ENCODE data around the gene EFCC1. TPM values are rescaled to one million over a fixed set of nuclear protein-coding genes. Genes with fewer than 3 reads are reported as not detected.

EFCC1 gene
- total and polyA plus RNA-seq, 2 of the 8 experiments (the other 6 are each of a cell fraction or from before 2014, with no cell fraction given) = 0.14 to 0.37 TPM

DNA sequence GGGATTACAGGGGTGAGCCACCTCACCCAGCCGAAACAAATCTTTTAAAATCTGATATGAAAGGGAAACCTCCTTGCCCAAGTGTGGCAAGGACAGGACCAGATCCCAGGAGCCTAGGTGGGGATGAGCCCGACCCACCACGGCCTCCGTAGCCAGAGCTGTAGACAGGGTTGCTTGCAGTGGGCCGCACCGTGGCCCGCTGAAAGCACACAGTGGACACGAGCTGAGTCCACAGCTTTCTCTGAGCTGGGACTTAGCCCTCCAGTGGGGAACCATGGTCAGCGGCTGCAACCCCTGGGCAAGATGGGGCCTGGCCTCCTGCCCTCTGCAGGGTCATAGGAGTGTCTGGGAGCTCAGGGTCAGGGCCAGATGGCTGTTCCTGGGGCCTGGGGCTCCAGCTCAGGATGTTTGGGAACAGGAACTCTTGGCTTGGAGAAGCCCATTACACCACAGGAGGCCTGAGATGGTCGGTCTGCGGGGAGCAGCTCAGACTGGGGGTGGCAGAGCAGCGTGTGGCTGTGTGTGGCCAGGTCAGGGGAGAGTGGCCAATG is 84.1 kb downstream of the EFCC1 start (continued):
- TF ChIP-seq CHD7 (IDR thresholded peaks at IDR 0.05; ENCODE audit: insufficient replicate concordance, low read length) (no peak), SP2 (IDR thresholded peaks at IDR 0.05; ENCODE audit: low read length) (no peak), NRF1 (IDR thresholded peaks at IDR 0.05; ENCODE audit: low read depth, low read length) (no peak), JUN (IDR thresholded peaks at IDR 0.05; ENCODE audit: low read depth, low read length) (no peak), CBX8 (IDR thresholded peaks at IDR 0.05; ENCODE audit: borderline replicate concordance, low read depth, low read length) (no peak), MAX (IDR thresholded peaks at IDR 0.05) (no peak), EGR1 (IDR thresholded peaks at IDR 0.05; ENCODE audit: borderline replicate concordance, low read depth, low read length) (no peak)
- TF ChIP-seq, protein P1, sequence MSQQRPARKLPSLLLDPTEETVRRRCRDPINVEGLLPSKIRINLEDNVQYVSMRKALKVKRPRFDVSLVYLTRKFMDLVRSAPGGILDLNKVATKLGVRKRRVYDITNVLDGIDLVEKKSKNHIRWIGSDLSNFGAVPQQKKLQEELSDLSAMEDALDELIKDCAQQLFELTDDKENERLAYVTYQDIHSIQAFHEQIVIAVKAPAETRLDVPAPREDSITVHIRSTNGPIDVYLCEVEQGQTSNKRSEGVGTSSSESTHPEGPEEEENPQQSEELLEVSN (IDR thresholded peaks at IDR 0.05) = no peak
